IMR-90 (cell line): ENCODE data around the gene PEX6. TPM values are rescaled to one million over a fixed set of nuclear protein-coding genes. Genes with fewer than 3 reads are reported as not detected.

Source experiments
- ATAC-seq: fragments of 200-7000 bp; cut with Tn5 transposase; 2 replicates; pipeline ENCODE4 v1.9.1; 2020; ENCODE audit warnings: low read depth, mild to moderate bottlenecking, moderate library complexity
- BruUV-seq: library from RNA; stranded (reverse); fragments of 400-500 nt; replicated peaks from 2 replicates; lab custom pipeline; 2021; lab: Mats Ljungman, UMichigan
- CTCF ChIA-PET: fragments of 300-600 bp; formaldehyde crosslinking; extraction: SDS; loops from one replicate; lab custom pipeline; 2021; ENCODE audit warnings: antibody characterized with exemption; lab: Yijun Ruan, JAX
- POLR2A ChIA-PET: fragments of 300-600 bp; sonication (Branson Sonifier 250); formaldehyde crosslinking; loops from one replicate; lab custom pipeline; 2022; ENCODE audit warnings: antibody characterized with exemption; ENCODE audit not compliant: unreplicated experiment; lab: Charles Lee
- DNase-seq: peaks from one replicate; pipeline ENCODE4 v3.0.0; 2013
- H2AFZ ChIP-seq: replicated peaks from 2 replicates; pipeline ENCODE3; 2013; ENCODE audit warnings: low read length, mild to moderate bottlenecking; ENCODE audit not compliant: poor library complexity
- H2AK5ac ChIP-seq: 2 replicates; pipeline ENCODE4 v1.6.1; 2013; ENCODE audit warnings: low read depth, low read length, inconsistent platforms
- H2AK9ac ChIP-seq: replicated peaks from 2 replicates; pipeline ENCODE3; 2013; ENCODE audit warnings: mild to moderate bottlenecking, low read depth, low read length, moderate library complexity; ENCODE audit not compliant: poor library complexity
- H2BK120ac ChIP-seq: 2 replicates; pipeline ENCODE4 v1.6.1; 2013; ENCODE audit warnings: low read depth, low read length, inconsistent platforms
- H2BK15ac ChIP-seq: 3 replicates; pipeline ENCODE4 v1.6.1; 2013; ENCODE audit warnings: low read depth, low read length, inconsistent platforms
- H2BK20ac ChIP-seq: 2 replicates; pipeline ENCODE4 v1.6.1; 2013; ENCODE audit warnings: low read depth, mild to moderate bottlenecking, inconsistent platforms, low read length, moderate library complexity
- H2BK5ac ChIP-seq: 2 replicates; pipeline ENCODE4 v1.6.1; 2013; ENCODE audit warnings: mild to moderate bottlenecking, low read depth, low read length, inconsistent platforms; ENCODE audit not compliant: poor library complexity, severe bottlenecking
- H3K14ac ChIP-seq: replicated peaks from 2 replicates; pipeline ENCODE4 v1.6.1; 2013; ENCODE audit warnings: low read depth, low read length, inconsistent platforms
- H3K18ac ChIP-seq: 2 replicates; pipeline ENCODE4 v1.6.1; 2013; ENCODE audit warnings: low read depth, low read length, control low read depth
- H3K23ac ChIP-seq: 2 replicates; pipeline ENCODE4 v1.6.1; 2013; ENCODE audit warnings: low read depth, low read length, inconsistent platforms
- H3K27ac ChIP-seq: 2 replicates; pipeline ENCODE4 v1.5.1; 2013; ENCODE audit warnings: mild to moderate bottlenecking, control low read depth, low read length; ENCODE audit not compliant: insufficient read depth
- H3K27me3 ChIP-seq: 2 replicates; pipeline ENCODE4 v1.6.1; 2013; ENCODE audit warnings: low read length; ENCODE audit not compliant: control insufficient read depth, insufficient read depth
- H3K36me3 ChIP-seq: 2 replicates; pipeline ENCODE4 v1.6.1; 2013; ENCODE audit warnings: low read length, mixed read lengths; ENCODE audit not compliant: control insufficient read depth, insufficient read depth
- H3K4ac ChIP-seq: 2 replicates; pipeline ENCODE4 v1.6.1; 2013; ENCODE audit warnings: low read depth, low read length, inconsistent platforms
- H3K4me1 ChIP-seq: 2 replicates; pipeline ENCODE4 v1.6.1; 2013; ENCODE audit warnings: low read length, mixed read lengths; ENCODE audit not compliant: control insufficient read depth, insufficient read depth
- H3K4me2 ChIP-seq: 2 replicates; pipeline ENCODE4 v1.6.1; 2013; ENCODE audit warnings: low read depth, mild to moderate bottlenecking, control low read depth, low read length, moderate library complexity
- H3K4me3 ChIP-seq: 2 replicates; pipeline ENCODE4 v1.5.1; 2013; ENCODE audit warnings: low read depth, mild to moderate bottlenecking, control low read depth, low read length, moderate library complexity; ENCODE audit not compliant: insufficient read depth
- H3K56ac ChIP-seq: 2 replicates; pipeline ENCODE4 v1.6.1; 2013; ENCODE audit warnings: low read length, inconsistent platforms; ENCODE audit not compliant: insufficient read depth; ENCODE audit errors: extremely low read depth
- H3K79me1 ChIP-seq, 2 experiments: 2 replicates each; pipeline ENCODE4 v1.6.1; 2013; ENCODE audit warnings: low read length in 2 of 2, inconsistent platforms in 1 of 2, low read depth in 1 of 2
- H3K9ac ChIP-seq: 2 replicates; pipeline ENCODE4 v1.6.1; 2013; ENCODE audit warnings: low read depth, low read length, control low read depth
- H3K9me1 ChIP-seq: 2 replicates; pipeline ENCODE4 v1.6.1; 2013; ENCODE audit warnings: low read length, inconsistent platforms; ENCODE audit not compliant: insufficient read depth
- H3K9me3 ChIP-seq: 2 replicates; pipeline ENCODE4 v1.6.1; 2013; ENCODE audit warnings: low read length; ENCODE audit not compliant: control insufficient read depth, insufficient read depth
- H4K20me1 ChIP-seq: 2 replicates; pipeline ENCODE4 v1.6.1; 2013; ENCODE audit warnings: low read length, inconsistent platforms; ENCODE audit not compliant: insufficient read depth
- H4K5ac ChIP-seq: 2 replicates; pipeline ENCODE4 v1.6.1; 2013; ENCODE audit warnings: mild to moderate bottlenecking, low read depth, low read length, control low read depth
- H4K8ac ChIP-seq, 2 experiments: 2 replicates each; pipeline ENCODE4 v1.6.1; 2013; ENCODE audit warnings: low read depth in 2 of 2, low read length in 2 of 2, control low read depth in 1 of 2, inconsistent platforms in 1 of 2
- H4K91ac ChIP-seq: 2 replicates; pipeline ENCODE4 v1.6.1; 2013; ENCODE audit warnings: low read depth, low read length, inconsistent platforms; ENCODE audit not compliant: insufficient read depth
- CHD1 ChIP-seq: IDR thresholded peaks from 2 replicates; pipeline ENCODE4 v1.6.1; 2012; ENCODE audit warnings: low read depth, low read length, improper control_type of control experiment
- ELK1 ChIP-seq: fragments of 150-350 bp; IDR thresholded peaks from 2 replicates; pipeline ENCODE4 v1.6.1; 2016; ENCODE audit warnings: low read depth, mild to moderate bottlenecking, low read length, moderate library complexity, borderline replicate concordance
- MAFK ChIP-seq: IDR thresholded peaks from 2 replicates; pipeline ENCODE4 v1.6.1; 2012; ENCODE audit warnings: low read depth, low read length, improper control_type of control experiment
- MAZ ChIP-seq: IDR thresholded peaks from 2 replicates; pipeline ENCODE4 v1.6.1; 2012; ENCODE audit warnings: low read depth, mild to moderate bottlenecking, low read length, improper control_type of control experiment, moderate library complexity, borderline replicate concordance
- NFE2L2 ChIP-seq: fragments of 150-350 bp; IDR thresholded peaks from 2 replicates; pipeline ENCODE4 v1.6.1; 2016; ENCODE audit warnings: low read depth, mild to moderate bottlenecking, low read length
- POLR2A ChIP-seq: IDR thresholded peaks from 2 replicates; pipeline ENCODE4 v1.6.1; 2012; ENCODE audit warnings: mild to moderate bottlenecking, low read depth, low read length
- RCOR1 ChIP-seq: IDR thresholded peaks from 2 replicates; pipeline ENCODE4 v1.6.1; 2012; ENCODE audit warnings: mild to moderate bottlenecking, low read length, improper control_type of control experiment; ENCODE audit not compliant: insufficient replicate concordance
- RFX5 ChIP-seq: IDR thresholded peaks from 2 replicates; pipeline ENCODE4 v1.8.0; 2012; ENCODE audit warnings: low read depth, mild to moderate bottlenecking, low read length, moderate library complexity
- SMC3 ChIP-seq: fragments of 150-350 bp; IDR thresholded peaks from 2 replicates; pipeline ENCODE4 v1.6.1; 2016; ENCODE audit warnings: low read depth, mild to moderate bottlenecking, antibody characterized with exemption, low read length, moderate library complexity
- USF2 ChIP-seq: fragments of 150-350 bp; IDR thresholded peaks from 2 replicates; pipeline ENCODE4 v1.6.1; 2017; ENCODE audit warnings: mild to moderate bottlenecking, antibody characterized with exemption, low read length, low read depth
- WGBS, 2 experiments: methylation state at CpG; one replicate each; pipeline versions ENCODE4 v1.1.5 to v1.1.7; 2013; ENCODE audit warnings: missing lambda C conversion rate in 2 of 2; ENCODE audit not compliant: insufficient read length in 1 of 2; ENCODE audit errors: extremely low coverage in 2 of 2; 5-methylcytosine and 5-hydroxymethylcytosine counted together
- dilution Hi-C: fragments of 300-500 bp; cut with HindIII; formaldehyde crosslinking; loops from one replicate; pipeline ENCODE4 v1.14.3; 2018; ENCODE audit warnings: low sequenced_read_pairs; ENCODE audit not compliant: unreplicated experiment
- in situ Hi-C: fragments of 300-500 bp; cut with MboI; formaldehyde crosslinking; loops from 3 replicates; pipeline ENCODE4 v1.14.3; 2019; ENCODE audit warnings: low sequenced_read_pairs, inconsistent platforms, mixed read lengths
- intact Hi-C: fragments of 100-400 bp; cut with micrococcal nuclease; formaldehyde crosslinking; loops from 2 replicates; pipeline ENCODE4 v1.10.0; 2022
- polyA plus RNA-seq, 3 experiments: library from polyadenylated mRNA; depleted of rRNA; stranded (reverse); fragments of >200 nt; gene quantifications; 2 replicates each; pipeline ENCODE4 v1.2.3, GENCODE V29; 2012; ENCODE audit warnings: low replicate concordance in 1 of 3
- total RNA-seq: library from RNA; depleted of rRNA; stranded (reverse); fragments of >200 nt; gene quantifications from 2 replicates; pipeline ENCODE4 v1.2.3, GENCODE V29; 2012

The PEX6 gene
- total and polyA plus RNA-seq, 2 of the 4 experiments (the other 2 are of a cell fraction) = 10.4 to 10.6 TPM

GRCh38 chr6:42974919-42975505, 4.0 kb downstream of the PEX6 start:
- ChIA-PET CTCF (interaction anchor here (0.6 kb wide), 1 partner anchor 60 kb away, joined by 5 read pairs; no protein-coding TSS in a partner anchor), POLR2A (interaction anchor here (0.6 kb wide), 1 partner anchor 145 kb away, joined by 3 read pairs; no protein-coding TSS in a partner anchor)
- in situ Hi-C loops (loop anchor here (5.0 kb wide), 1 partner anchor 43 kb away; no protein-coding TSS in a partner anchor), intact Hi-C loops (loop anchor here (5.0 kb wide), 1 partner anchor 73 kb away; no protein-coding TSS in a partner anchor), dilution Hi-C loops (no loop called here)
- Histone ChIP-seq H3K27me3 (no peaks in the 10 kb centered on the region), H3K23ac (no peak overlapping the region), H2BK5ac (no peak overlapping the region), H3K18ac (no peak overlapping the region), H2BK15ac (no peak overlapping the region), H2AFZ (no peak overlapping the region), H2BK120ac (no peak overlapping the region), H2AK9ac (no peak overlapping the region), H3K36me3 (peaks cover 9% of the 10 kb centered on the region), H3K14ac (no peak overlapping the region), H3K79me1 (peaks cover 11 to 61% of the 10 kb centered on the region in 2 experiments), H3K4me3 (no peak overlapping the region), H3K9ac (no peak overlapping the region), H3K4me2 (no peak overlapping the region), H2AK5ac (no peak overlapping the region), H4K8ac (no peak overlapping the region), H3K4me1 (peaks cover 14% of the 10 kb centered on the region), H3K27ac (no peak overlapping the region), H2BK20ac (no peak overlapping the region), H4K91ac (no peak overlapping the region), H3K56ac (no peak overlapping the region), H3K4ac (no peak overlapping the region), H4K20me1 (peaks cover 14% of the 10 kb centered on the region; the same call in 1 of the 2 replicates), H3K9me3 (no peaks in the 10 kb centered on the region), H3K9me1 (peaks cover 26% of the 10 kb centered on the region), H4K5ac (no peak overlapping the region)
- TF ChIP-seq POLR2A = no peak
- TF ChIP-seq NFE2L2 = no peak
- TF ChIP-seq ELK1 = no peak
- TF ChIP-seq MAFK = no peak
- no peak for TF ChIP-seq RCOR1
- no peak for TF ChIP-seq CHD1
- no peak for TF ChIP-seq MAZ
- no peak for TF ChIP-seq RFX5
- no peak for TF ChIP-seq SMC3
- TF ChIP-seq USF2 = no peak
- WGBS, 2 experiments = no CpG with 5 or more reads among the region's 5 CpGs
- BruUV-seq = no TSS peak
- DNase-seq (no peak), ATAC-seq (no peak)
